ENCODE data around the gene LNX2. TPM values are rescaled to one million over a fixed set of nuclear protein-coding genes. Genes with fewer than 3 reads are reported as not detected.

LNX2 gene
- total RNA-seq, 1 donor from 2014 or later: 29.2 TPM

DNA sequence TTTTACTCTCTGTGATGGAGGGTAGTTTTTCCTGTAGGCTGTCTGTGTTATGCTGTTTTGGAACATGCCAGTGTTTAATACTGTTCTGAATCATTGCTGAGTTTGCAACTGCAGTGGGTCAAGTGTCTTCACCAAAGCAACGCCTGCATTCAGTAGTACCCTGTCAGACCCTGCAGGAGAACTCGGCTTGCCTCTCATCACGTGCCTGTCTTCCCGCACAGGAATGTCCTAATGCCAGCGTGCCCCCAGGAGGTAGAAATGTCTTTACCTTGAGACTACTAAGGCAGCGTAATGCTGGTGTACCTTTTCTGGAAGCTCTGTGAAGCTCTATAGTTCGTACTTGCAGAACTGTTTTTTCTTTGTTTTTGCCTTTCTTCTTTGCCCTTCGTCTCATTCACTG lies 43.6 kb upstream of the LNX2 start:
- TF ChIP-seq, protein P1, sequence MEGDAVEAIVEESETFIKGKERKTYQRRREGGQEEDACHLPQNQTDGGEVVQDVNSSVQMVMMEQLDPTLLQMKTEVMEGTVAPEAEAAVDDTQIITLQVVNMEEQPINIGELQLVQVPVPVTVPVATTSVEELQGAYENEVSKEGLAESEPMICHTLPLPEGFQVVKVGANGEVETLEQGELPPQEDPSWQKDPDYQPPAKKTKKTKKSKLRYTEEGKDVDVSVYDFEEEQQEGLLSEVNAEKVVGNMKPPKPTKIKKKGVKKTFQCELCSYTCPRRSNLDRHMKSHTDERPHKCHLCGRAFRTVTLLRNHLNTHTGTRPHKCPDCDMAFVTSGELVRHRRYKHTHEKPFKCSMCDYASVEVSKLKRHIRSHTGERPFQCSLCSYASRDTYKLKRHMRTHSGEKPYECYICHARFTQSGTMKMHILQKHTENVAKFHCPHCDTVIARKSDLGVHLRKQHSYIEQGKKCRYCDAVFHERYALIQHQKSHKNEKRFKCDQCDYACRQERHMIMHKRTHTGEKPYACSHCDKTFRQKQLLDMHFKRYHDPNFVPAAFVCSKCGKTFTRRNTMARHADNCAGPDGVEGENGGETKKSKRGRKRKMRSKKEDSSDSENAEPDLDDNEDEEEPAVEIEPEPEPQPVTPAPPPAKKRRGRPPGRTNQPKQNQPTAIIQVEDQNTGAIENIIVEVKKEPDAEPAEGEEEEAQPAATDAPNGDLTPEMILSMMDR (IDR thresholded peaks at IDR 0.05; ENCODE audit: insufficient read depth, low read length, severe bottlenecking): no peak
- FAIRE-seq: no peak

DNA sequence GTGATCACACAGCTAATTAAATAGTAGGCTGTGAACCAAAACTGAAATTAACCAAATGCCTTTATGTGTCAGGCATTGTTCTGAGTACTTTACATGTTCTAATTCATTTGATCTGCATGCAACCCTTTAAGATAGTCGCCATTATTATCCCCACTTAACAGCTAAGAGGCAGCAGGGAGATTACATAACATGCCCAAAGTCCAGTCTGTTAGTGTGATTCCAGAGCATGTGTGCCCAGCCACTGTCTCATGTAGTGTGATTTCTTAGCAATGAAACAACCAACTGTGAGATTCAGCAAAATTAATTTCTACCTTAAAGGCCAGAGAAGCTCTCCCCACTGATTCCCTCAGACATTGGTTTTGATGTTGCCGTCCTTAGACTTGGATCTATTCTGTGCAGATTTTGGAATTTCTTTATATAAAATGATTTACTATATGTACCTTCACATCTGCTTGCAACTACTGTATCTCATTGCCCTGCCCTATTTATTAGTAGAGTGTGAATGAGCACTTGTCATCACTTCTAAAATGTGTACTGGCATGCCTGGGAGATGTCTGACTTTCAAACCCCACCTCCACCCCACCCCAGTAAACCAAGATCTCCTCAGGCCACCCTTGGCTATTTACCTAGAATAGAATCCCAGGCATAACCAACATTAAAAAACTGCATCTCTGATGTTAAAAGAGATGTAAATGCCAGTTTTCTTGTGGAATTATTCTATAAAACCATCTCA lies 42.6 kb upstream of the LNX2 start:
- FAIRE-seq: no peak
- TF ChIP-seq, protein P1 (IDR thresholded peaks at IDR 0.05; ENCODE audit: insufficient read depth, low read length, severe bottlenecking): no peak

More for the DNA sequence above, 43.6 kb upstream of the LNX2 start:
- H3K4me3 ChIP-seq (ENCODE audit: low read depth, low read length): no peak overlapping the region
- DNase-seq (ENCODE audit: low read depth): no peak
- H3K27me3 ChIP-seq (ENCODE audit: control insufficient read depth, insufficient read depth, low read length): no peaks in the 10 kb centered on the region
- H3K36me3 ChIP-seq (ENCODE audit: control insufficient read depth, insufficient read depth, low read length): peaks cover 6% of the 10 kb centered on the region

GRCh38 chr13:27661017-27661416 lies 40.7 kb upstream of the LNX2 start:
- Histone ChIP-seq H3K4me3 (ENCODE audit: low read depth, low read length) (no peak overlapping the region), H3K27me3 (ENCODE audit: control insufficient read depth, insufficient read depth, low read length) (no peaks in the 10 kb centered on the region), H3K36me3 (ENCODE audit: control insufficient read depth, insufficient read depth, low read length) (peaks cover 3% of the 10 kb centered on the region)
- TF ChIP-seq, protein P1 (IDR thresholded peaks at IDR 0.05; ENCODE audit: insufficient read depth, low read length, severe bottlenecking): no peak
- FAIRE-seq: no peak
- DNase-seq (ENCODE audit: low read depth): no peak

More for the DNA sequence above, 42.6 kb upstream of the LNX2 start:
- DNase-seq (ENCODE audit: low read depth): peak; percentile 56
- Histone ChIP-seq H3K36me3 (ENCODE audit: control insufficient read depth, insufficient read depth, low read length) (peaks cover 6% of the 10 kb centered on the region), H3K27me3 (ENCODE audit: control insufficient read depth, insufficient read depth, low read length) (no peaks in the 10 kb centered on the region), H3K4me3 (ENCODE audit: low read depth, low read length) (no peak overlapping the region)

GRCh38 chr13:27660511-27660910 lies 40.2 kb upstream of the LNX2 start:
- TF ChIP-seq, protein P1 (IDR thresholded peaks at IDR 0.05; ENCODE audit: insufficient read depth, low read length, severe bottlenecking): no peak
- H3K4me3 ChIP-seq (ENCODE audit: low read depth, low read length): no peak overlapping the region

GRCh38 chr13:27659145-27659865 lies 39.0 kb upstream of the LNX2 start:
- Histone ChIP-seq H3K27me3 (ENCODE audit: control insufficient read depth, insufficient read depth, low read length) (no peaks in the 10 kb centered on the region), H3K4me3 (ENCODE audit: low read depth, low read length) (no peak overlapping the region), H3K36me3 (ENCODE audit: control insufficient read depth, insufficient read depth, low read length) (no peaks in the 10 kb centered on the region)
- DNase-seq (ENCODE audit: low read depth) (no peak), FAIRE-seq (peak; percentile 7)
- TF ChIP-seq, protein P1 (IDR thresholded peaks at IDR 0.05; ENCODE audit: insufficient read depth, low read length, severe bottlenecking): no peak

More at GRCh38 chr13:27660511-27660910, 40.2 kb upstream of the LNX2 start:
- Histone ChIP-seq H3K36me3 (ENCODE audit: control insufficient read depth, insufficient read depth, low read length) (no peaks in the 10 kb centered on the region), H3K27me3 (ENCODE audit: control insufficient read depth, insufficient read depth, low read length) (no peaks in the 10 kb centered on the region)
- no peak for DNase-seq (ENCODE audit: low read depth)
- FAIRE-seq: no peak
